ENCODE results near the gene FKBP2.

Gene FKBP2

DNA sequence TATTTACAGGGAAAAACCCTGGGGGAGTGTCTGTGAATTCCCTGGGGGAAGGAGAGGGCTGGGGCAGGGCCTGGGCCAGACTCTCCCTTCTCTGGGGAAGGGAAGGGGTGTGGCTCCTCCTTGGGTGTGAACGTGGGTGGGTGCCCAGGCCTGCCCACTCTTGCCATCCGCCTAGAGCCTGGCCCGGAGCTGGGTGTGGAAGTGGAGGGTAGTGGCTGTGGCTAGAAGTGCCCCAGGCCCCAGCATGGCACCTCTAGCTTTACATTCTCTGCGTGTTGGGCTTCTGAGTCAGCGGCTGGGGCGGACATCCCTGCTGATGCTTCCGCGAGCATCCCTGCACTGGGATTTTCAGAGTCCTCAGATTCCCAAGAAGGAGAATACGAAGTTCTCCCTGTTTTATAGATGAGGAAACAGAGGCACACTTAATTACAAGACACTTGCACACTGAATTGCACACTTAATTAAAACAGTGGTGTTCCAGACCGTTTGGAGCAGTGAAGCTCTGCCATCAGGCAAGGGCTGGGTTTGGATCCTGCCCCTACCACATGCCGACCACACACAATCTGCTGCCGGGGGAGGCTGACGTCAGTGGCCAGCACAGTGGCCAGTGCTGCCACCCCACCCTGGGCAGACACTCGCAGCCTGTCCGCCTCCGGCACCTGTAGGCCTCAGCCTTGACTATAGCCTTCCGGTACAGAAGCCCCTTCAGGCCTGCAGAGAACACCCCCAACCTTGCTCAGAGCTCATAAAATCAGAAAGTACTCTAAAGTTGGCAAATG, 35.9 kb downstream of the FKBP2 start:
- CTCF ChIA-PET: interaction anchor here (0.8 to 1.5 kb wide), 3 partner anchors 9 to 72 kb away, joined by 3 to 4 read pairs (median 3); partner anchors contain the start of genes ESRRA and GPR137
- Mint-ChIP-seq H3K27me3 (no peaks in the 10 kb centered on the region), H3K4me3 (no peak overlapping the region), H3K4me1 (peaks cover 11% of the 10 kb centered on the region), H3K36me3 (peaks cover 13% of the 10 kb centered on the region), H3K9me3 (no peaks in the 10 kb centered on the region), H3K27ac (no peak overlapping the region)
- no peak for DNase-seq

DNA sequence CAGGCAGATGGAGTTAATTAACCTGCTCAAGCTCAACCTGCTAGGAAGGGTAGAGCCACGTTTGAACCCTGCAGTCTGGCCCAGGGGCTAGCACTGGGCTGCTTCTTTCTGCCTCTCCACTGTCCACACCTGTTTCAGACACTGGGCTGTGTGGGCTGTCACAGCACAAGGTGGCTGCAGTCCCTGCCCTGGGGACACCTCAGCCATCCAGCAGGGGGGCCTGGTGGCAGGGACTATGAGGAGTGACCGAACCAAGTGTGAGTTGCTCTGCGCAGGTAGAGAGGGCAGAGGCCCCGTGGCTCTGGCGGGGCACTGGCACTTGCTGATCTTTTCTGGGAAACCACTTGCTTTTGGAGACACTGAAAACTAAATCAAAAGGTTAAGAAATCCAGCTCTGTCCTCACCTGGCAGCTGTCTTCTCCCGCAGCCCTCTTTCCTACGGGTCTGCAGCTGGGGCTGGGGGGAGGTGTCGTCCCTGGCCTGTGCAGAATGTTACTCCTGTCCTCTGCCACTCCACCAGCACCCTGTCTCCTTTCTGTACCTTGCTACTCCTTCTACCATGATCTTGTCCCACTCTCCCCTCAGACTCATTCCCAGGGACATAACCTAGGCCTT, 37.8 kb downstream of the FKBP2 start:
- Mint-ChIP-seq H3K4me1 (peaks cover 15% of the 10 kb centered on the region), H3K9me3 (no peaks in the 10 kb centered on the region), H3K27me3 (no peaks in the 10 kb centered on the region), H3K4me3 (no peak overlapping the region), H3K27ac (no peak overlapping the region), H3K36me3 (peaks cover 15% of the 10 kb centered on the region)
- DNase-seq: no peak
- CTCF ChIA-PET: no interaction called here

DNA sequence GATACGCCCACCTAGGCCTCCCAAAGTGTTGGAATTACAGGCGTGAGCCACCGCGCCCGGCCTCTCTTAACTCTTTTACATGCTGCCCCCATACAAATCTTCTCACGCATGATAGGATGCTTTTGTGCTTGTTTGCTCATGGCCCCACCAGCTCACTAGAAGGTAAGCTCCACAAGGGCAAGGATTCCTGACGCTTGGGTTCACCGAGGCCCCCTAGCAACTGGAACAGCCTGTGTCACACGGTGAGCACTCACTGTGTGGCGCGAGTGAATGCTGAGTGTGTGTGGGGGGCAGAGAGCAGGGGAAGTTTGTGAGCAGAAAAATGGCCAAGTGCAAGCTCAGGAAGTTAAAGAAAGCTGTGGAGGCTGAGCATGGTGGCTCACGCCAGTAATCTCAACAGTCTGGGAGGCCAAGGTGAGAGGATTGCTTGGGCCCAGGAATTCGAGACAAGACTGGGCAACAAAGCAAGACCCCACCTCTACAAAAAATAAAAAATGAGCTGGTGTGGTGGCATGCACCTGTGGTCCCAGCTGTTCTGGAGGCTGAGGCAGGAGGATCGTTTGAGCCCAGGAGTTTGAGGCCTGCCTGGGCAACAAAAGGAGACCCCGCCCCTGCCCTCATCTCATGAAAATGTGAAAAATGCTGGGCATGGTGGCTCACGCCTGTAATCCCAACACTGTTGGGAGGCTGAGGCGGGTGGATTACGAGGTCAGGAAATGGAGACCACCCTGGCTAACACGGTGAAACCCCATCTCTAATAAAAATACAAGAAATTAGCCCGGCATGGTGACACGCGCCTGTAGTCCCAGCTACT, 41.3 kb downstream of the FKBP2 start:
- Mint-ChIP-seq H3K27me3 (no peaks in the 10 kb centered on the region), H3K4me1 (peaks cover 31% of the 10 kb centered on the region), H3K4me3 (no peak overlapping the region), H3K9me3 (no peaks in the 10 kb centered on the region), H3K36me3 (peaks cover 9% of the 10 kb centered on the region), H3K27ac (no peak overlapping the region)
- CTCF ChIA-PET: interaction anchor here (1.4 kb wide), 1 partner anchor 19 kb away, joined by 4 read pairs; no protein-coding TSS in a partner anchor
- DNase-seq: no peak

DNA sequence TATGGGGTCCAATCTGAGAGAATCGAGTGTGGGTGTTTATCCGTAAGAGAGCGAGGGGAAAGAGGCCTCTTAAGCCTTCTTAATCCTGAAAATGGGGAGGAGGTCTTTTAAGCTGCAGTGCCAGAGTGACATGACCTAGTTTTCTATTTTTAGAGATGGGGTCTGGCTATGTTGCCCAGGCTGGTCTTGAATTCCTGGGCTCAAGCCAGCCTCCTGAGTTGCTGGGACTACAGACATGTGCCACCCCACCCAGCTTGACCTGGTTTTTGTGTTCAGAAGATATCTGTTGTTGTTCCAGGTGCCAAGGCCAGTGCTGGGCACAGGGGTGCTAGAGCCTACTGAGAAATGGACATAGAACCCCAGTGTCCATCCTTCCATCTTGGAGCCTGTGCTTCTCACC, 42.2 kb downstream of the FKBP2 start:
- H3K27ac Mint-ChIP-seq: no peak overlapping the region
- no peak for DNase-seq

DNA sequence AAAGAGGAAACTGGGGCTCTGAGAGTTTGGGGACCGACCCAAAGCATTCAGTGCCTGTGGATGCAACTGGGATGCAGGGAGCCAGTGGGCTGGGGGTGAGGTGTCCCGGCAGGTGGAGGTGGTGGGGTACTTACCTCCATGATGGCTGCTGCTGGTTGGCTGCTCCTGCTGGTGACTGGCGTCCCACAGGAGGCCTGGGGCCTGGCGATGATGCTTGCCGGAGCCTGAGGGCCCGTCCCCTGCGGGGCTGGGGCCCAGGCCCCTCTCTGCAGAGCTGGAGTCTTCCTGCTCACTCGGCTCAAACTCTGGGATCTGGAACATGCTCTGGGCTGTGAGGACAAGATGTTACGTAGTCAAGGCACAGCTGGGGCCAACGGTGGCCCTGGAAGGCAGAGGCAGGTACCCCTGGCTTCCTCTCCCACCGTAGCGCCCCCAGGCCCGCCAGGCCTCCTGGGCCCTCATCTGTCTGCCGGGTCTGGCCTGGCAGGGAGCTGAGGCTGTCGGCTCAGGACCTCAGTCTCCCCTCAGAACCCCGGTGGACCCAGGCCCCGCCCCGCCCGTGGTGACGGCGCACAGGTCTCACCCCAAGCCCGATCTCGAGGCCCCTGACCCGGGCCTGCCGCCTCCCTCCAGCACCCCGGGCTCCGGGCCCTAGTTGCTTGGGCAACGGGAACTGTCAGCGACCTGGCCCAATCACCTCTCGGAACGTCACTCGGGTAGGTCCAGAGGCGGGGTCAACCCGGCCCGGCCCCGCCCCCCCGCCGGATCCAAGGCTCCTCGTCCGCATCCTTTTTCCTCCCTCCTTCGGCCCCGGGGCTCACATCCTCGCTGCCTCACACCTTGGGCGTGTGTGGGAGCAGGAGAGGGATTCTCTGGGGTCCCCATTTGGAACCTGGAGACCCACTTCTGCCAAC, 43.4 kb downstream of the FKBP2 start, which contains the start of gene BAD:
Gene BAD, minus strand, starts transcription at position 618 of the 914 bp plus-strand sequence. Its CDS starts 297 bp downstream, at position 321.
- Mint-ChIP-seq H3K27ac (peak within 1 kb of the TSS; percentile 89), H3K27me3 (peaks cover 10% of the 10 kb centered on the region), H3K4me1 (peaks cover 29% of the 10 kb centered on the region), H3K9me3 (no peaks in the 10 kb centered on the region), H3K36me3 (peaks cover 4% of the 10 kb centered on the region), H3K4me3 (peak within 1 kb of the TSS; percentile 83)
- DNase-seq: peak; percentile 96
- CTCF ChIA-PET: interaction anchor here (0.7 to 2.5 kb wide), 5 partner anchors 13 to 80 kb away, joined by 3 to 15 read pairs (median 5); no protein-coding TSS in a partner anchor

More for the DNA sequence above, 42.2 kb downstream of the FKBP2 start:
- Mint-ChIP-seq H3K36me3 (peaks cover 9% of the 10 kb centered on the region), H3K4me1 (peaks cover 32% of the 10 kb centered on the region), H3K4me3 (peak overlapping the region; percentile 83), H3K27me3 (no peaks in the 10 kb centered on the region), H3K9me3 (no peaks in the 10 kb centered on the region)
- CTCF ChIA-PET: interaction anchor here (0.8 to 2.5 kb wide), 3 partner anchors 12 to 73 kb away, joined by 3 to 15 read pairs (median 14); no protein-coding TSS in a partner anchor

DNA sequence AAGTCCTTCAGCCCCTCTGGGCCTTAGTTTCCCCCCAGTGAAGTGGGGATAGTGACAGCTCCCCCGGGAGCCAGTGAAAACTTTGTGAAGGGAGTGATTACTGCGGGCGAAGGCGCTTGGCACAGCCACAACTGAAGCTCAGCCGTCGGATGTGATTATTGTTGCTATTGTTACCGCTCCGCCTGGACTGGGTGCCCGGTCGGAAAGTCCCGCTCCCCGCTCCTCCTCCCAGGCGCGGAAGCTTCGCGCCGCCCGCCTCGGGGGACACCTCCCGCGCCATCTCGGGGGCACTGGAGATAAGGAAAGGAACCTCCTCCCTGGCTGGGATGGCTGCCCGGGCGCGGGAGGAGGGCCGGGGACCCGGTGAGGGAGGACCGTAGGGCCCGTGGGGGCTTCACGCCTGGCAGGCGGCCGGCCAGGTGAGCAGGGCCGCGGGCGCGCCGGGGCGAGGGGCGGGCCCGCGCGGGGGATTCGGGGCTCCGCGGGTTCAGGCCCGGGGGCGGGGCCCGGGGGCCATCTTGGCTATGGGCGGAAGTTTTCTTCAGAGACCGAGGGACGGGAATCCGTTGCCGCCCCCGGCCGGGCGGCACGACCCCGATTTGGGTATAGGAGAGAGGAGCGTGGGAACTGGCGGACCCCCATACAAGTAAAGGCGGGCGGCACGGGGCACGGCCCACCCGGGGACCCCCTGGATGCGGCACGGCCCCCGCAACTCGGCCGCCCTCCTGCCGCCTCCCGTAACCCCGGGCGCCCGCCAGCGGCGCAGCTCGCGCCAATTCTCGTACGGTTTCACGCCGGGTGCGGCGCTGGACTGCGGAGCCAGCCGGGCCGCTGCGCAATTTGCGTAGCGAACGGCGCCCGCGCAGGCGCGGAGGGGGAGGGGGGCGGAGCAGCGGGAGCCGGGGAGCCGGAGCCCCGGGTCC, 44.3 kb downstream of the FKBP2 start, which contains the start of gene GPR137:
Gene GPR137, plus strand, starts transcription at position 887 of the 923 bp plus-strand sequence. CDS start 677 bp downstream, outside the sequence.
- Mint-ChIP-seq H3K4me1 (peaks cover 29% of the 10 kb centered on the region), H3K9me3 (no peaks in the 10 kb centered on the region), H3K36me3 (peaks cover 2% of the 10 kb centered on the region), H3K27ac (peak within 1 kb of the TSS; percentile 89), H3K4me3 (peak within 1 kb of the TSS; percentile 84), H3K27me3 (peaks cover 19% of the 10 kb centered on the region)
- peak; percentile 92 for DNase-seq
- CTCF ChIA-PET: interaction anchor here (0.6 to 2.5 kb wide), 5 partner anchors 8 to 81 kb away, joined by 3 to 14 read pairs (median 3); no protein-coding TSS in a partner anchor

DNA sequence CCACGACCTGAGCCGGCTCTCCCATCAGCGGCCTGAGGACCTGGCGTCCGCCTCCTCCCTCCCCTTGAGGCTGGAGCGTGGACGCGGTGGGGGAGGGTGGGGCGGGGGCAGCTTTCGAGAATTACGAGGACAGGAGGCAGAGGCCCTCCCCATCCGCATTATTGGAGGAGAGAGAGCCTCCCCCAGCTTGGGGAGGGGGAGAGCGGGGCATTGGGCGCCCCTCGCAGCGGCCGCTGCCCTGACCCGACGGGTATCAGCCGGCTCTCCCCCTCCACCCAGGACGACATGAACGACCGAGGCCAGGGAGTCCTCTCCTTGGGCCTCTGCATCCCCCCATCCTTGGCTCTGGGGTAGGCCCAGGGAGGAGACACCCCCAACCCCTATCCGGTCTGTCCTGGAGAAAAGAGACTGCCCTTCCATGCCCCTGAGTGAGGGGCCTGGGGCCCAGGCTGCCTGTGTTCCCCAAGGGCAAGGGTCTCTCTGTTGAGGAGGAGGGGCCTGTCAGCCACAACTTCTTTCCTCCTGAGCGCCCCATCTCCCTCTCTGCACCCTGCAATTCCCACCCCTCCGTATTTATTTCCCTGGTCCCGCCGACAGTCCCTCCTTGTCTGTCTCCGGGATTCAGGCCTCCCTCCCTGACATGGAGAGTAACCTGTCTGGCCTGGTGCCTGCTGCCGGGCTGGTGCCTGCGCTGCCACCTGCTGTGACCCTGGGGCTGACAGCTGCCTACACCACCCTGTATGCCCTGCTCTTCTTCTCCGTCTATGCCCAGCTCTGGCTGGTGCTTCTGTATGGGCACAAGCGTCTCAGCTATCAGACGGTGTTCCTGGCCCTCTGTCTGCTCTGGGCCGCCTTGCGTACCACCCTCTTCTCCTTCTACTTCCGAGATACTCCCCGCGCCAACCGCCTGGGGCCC, 45.2 kb downstream of the FKBP2 start:
- Mint-ChIP-seq H3K4me3 (peak overlapping the region; percentile 84), H3K4me1 (peaks cover 34% of the 10 kb centered on the region), H3K27me3 (peaks cover 28% of the 10 kb centered on the region), H3K9me3 (no peaks in the 10 kb centered on the region), H3K27ac (peak overlapping the region; percentile 85), H3K36me3 (peaks cover 9% of the 10 kb centered on the region)
- peak; percentile 58 for DNase-seq
- CTCF ChIA-PET: interaction anchor here (0.7 to 5.9 kb wide), 5 partner anchors 9 to 298 kb away, joined by 3 to 50 read pairs (median 5); partner anchors contain the start of gene CATSPERZ

DNA sequence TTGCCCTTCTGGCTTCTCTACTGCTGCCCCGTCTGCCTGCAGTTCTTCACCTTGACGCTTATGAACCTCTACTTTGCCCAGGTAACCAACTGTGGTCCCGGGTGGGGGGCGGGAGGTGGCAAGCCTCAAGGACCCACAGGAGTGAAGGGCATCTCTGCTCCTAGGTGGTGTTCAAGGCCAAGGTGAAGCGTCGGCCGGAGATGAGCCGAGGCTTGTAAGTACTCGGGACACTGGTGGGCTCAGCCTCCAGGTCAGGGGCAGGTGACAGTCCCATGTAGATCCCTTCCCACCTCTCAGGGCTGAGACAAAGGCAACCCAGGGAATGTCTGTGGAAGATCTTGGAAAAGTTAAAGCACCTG, 45.9 kb downstream of the FKBP2 start:
- peaks cover 33% of the 10 kb centered on the region for H3K27me3 Mint-ChIP-seq
- H3K27ac Mint-ChIP-seq: peak overlapping the region; percentile 85
- peak overlapping the region; percentile 84 for H3K4me3 Mint-ChIP-seq
- DNase-seq: no peak
- peaks cover 34% of the 10 kb centered on the region for H3K4me1 Mint-ChIP-seq
- H3K36me3 Mint-ChIP-seq: peaks cover 9% of the 10 kb centered on the region
- no peaks in the 10 kb centered on the region for H3K9me3 Mint-ChIP-seq
- CTCF ChIA-PET: interaction anchor here (1.2 to 5.9 kb wide), 2 partner anchors 16 to 299 kb away, joined by 3 to 50 read pairs; partner anchors contain the start of gene CATSPERZ

DNA sequence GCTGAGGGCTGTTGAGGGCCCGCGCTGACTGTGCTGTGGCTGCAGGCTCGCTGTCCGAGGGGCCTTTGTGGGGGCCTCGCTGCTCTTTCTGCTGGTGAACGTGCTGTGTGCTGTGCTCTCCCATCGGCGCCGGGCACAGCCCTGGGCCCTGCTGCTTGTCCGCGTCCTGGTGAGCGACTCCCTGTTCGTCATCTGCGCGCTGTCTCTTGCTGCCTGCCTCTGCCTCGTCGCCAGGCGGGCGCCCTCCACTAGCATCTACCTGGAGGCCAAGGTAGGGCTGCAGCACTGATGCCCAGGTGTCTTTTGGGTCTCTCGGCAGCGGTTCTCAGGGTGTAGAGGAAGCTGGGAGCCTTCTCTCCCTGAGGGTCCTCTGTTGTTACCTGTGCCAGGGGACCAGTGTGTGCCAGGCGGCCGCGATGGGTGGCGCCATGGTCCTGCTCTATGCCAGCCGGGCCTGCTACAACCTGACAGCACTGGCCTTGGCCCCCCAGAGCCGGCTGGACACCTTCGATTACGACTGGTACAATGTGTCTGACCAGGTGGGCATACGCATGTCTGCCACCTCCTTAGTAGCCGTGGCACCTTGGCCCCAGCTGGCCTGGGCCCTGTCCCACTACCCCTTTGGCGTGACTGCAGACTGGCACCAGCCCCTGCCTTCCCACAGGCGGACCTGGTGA, 46.9 kb downstream of the FKBP2 start:
- Mint-ChIP-seq H3K4me1 (peaks cover 34% of the 10 kb centered on the region), H3K36me3 (peaks cover 9% of the 10 kb centered on the region), H3K4me3 (peak overlapping the region; percentile 13), H3K27me3 (peaks cover 43% of the 10 kb centered on the region), H3K9me3 (no peaks in the 10 kb centered on the region), H3K27ac (no peak overlapping the region)
- CTCF ChIA-PET: interaction anchor here (5.9 kb wide), 1 partner anchor 15 kb away, joined by 50 read pairs; the partner anchor contains the start of gene CATSPERZ
- no peak for DNase-seq

DNA sequence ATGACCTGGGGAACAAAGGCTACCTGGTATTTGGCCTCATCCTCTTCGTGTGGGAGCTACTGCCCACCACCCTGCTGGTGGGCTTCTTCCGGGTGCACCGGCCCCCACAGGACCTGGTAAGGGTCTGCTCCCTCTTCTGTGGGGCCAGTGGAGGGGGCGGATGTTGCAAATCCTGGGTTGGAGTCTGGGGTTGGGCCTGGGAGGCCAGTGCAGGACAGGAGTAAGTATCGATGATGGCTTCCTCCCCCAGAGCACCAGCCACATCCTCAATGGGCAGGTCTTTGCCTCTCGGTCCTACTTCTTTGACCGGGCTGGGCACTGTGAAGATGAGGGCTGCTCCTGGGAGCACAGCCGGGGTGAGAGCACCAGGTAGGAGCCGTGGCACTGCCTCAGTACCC, 47.5 kb downstream of the FKBP2 start:
- no peak overlapping the region for H3K27ac Mint-ChIP-seq
- H3K36me3 Mint-ChIP-seq: peaks cover 7% of the 10 kb centered on the region
- peaks cover 29% of the 10 kb centered on the region for H3K4me1 Mint-ChIP-seq
- H3K9me3 Mint-ChIP-seq: no peaks in the 10 kb centered on the region
- no peak overlapping the region for H3K4me3 Mint-ChIP-seq
- CTCF ChIA-PET: interaction anchor here (5.9 kb wide), 1 partner anchor 14 kb away, joined by 50 read pairs; the partner anchor contains the start of gene CATSPERZ
- no peak for DNase-seq
- H3K27me3 Mint-ChIP-seq: peaks cover 49% of the 10 kb centered on the region
